Measurements from ENCODE around the gene ATXN7L1.
"Not testable (repeated sequence)": the region's sequence is repeated elsewhere in the genome, so short reads cannot be mapped to it uniquely, and the experiment has no call there.

The ATXN7L1 gene

DNA sequence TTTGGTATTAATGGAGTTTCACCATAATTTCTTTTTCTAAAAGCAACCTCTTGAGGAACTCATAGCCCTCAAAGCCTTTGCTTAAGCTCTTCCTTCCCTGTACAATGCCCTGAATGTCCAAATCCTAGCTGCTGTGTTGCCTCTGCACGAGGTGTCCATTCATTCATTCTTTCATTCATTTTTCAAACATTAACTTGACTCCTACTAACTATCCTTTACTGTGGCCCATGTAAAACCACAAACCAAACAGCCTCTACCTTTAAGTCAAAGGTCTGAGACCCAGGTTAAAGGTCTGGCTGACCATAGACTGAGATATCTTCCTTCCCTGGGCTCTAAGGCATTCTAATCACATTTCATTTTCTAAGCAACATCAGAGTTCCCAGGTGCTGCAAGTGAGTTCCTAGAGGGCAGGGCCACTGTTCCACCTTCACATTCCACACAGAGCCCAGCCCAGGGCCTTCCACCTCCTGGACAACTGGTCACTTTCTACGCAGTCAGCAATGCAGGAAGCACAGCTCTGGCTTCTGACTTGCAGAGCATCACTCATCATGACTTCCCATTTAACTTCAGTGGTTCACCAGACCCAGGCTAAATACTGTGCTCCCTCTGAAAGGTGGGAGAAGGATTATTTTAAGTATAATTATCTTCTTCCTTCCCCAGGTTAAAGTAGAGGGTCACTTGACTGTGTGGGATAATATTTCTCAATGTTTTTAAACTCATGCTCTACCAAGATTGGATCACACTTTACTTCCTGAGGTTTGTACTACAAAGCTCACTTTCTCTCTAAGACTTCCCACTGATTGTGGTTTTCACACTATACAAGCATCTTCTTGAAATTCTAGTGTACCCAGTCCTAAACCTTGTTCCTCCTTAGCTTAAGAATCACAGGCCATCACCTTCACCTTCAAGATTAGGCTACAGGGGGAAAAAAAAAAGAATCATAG lies 19.1 kb downstream of the ATXN7L1 start:
- DNase-seq: peak; percentile 15

- no peak for DNase-seq
These were observed 21.9 kb downstream of the ATXN7L1 start for GRCh38 chr7:105854498-105854897.

GRCh38 chr7:105853931-105854419 lies 22.4 kb downstream of the ATXN7L1 start:
- no peak for DNase-seq

DNA sequence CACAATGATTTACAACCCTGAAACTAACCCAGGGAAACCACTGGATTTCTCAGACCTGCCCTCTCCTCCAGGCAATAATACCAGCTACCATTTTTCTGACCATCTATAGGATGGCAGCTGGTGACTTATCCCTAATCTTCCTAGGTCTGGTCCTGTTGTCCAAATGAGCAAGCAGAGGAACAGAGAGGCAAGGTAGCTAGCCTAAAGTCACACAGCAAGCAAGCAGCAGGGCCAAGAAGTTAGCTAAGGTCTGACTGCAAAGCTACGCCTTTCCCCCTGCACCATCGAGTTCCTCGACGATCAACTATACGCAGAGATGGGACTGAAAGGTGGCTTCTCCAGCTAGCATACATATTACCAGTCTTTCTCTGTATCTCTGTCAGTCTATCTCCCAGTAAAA lies 25.3 kb downstream of the ATXN7L1 start:
- no peak for DNase-seq

DNA sequence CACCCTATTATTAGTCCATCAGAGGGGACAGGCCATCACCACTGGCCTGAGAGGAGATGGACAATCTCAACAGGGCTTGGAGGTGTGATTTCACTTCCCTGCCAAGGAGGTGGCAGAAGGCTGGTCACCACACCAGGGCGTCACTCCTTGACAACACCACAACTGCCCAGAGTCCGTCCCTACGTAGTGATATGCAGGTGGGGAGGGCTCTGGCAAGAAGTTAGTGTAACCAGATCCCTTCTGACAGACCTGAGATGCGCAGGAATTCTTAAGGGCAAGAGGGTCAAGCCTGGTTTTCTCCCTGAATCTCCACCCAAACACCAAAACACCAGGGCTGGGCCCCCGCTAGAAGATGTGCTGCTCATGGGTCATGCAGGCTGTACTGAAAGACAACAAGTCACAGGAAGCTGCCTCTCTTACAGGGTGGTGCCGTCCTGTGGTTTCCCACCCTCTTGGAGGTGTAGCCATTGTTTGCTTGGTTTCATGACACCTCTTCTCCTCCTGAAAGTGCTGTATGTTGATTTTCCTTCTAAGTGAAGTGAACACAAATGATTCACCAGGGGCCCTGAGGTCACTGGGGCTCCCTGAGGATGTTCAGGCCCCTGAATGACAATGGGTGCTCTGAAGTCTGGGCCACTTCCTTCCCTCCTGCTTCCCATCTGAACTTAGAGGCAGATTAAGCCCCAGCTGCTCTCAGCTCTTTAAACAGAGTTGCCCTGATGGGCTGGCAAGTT lies 27.1 kb downstream of the ATXN7L1 start:
- DNase-seq: peak; percentile 88

GRCh38 chr7:105846404-105846803 lies 30.0 kb downstream of the ATXN7L1 start:
- DNase-seq: no peak

DNA sequence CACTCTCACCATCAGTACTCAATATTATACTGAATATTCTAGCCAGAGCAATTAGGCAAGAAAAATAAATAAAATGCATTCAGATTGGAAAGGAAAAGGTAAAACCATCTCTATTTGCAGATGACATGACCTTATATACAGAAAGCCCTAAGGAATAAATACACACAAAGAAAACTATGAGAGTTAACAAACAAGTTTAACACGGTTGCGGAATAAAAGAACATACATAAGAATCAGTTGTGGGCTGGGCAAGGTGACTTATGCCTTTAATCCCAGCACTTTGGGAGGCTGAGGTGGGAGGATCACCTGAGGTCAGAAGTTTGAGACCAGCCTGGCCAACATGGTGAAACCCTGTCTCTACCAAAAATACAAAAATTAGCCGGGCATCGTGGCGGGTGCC lies 31.7 kb downstream of the ATXN7L1 start:
- not testable (repeated sequence) for DNase-seq

GRCh38 chr7:105841866-105842265 lies 34.5 kb downstream of the ATXN7L1 start:
- no peak for DNase-seq

GRCh38 chr7:105840981-105841749 lies 35.2 kb downstream of the ATXN7L1 start:
- no peak for DNase-seq

DNA sequence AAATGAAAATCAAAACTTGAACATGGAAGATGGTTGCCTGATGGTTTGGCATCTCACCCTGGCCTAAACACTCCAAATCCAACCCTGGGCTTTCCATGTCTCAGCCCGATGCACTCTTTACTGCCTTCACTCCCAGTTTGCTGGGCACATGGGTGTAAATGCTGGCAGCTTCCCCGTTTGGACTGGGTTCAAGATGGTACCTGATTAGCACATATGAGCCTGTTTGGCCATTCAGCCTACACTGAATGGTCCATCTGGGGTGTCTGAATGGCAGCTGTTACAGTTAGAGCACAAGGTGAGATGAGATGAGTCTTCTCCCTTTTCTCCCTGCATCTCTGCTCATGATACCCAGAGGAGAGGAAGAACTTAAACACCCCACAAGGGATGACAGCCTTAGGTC lies 37.1 kb downstream of the ATXN7L1 start:
- DNase-seq: no peak

DNA sequence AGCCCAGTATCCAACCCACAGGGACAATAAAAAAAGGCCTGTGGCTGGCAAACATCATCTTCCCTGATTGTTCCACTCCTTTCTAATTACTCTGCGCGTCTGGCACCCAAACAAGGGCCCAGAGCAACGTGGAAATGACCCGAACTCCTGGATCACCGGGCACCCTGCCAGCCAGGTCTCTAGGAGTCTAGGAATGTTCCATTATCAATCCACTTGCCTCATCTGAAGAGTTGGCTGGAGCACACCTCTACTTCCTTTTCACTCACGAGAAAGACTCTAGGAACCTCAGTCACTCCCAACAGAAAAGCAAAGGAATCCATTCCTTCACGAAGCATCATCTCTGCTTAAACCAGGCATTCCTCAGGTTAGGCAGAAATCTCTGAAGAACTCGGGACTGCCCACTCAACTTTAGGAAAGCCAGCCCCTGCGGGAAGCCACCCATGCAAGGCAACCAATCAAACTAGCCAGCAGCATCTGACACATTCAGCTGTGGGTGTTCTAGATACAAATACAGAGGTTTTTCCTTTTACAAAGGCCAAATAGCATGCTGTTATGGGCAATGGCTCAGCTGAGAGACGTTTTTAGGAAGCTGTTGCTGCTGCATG lies 37.7 kb downstream of the ATXN7L1 start:
- no peak for DNase-seq

DNA sequence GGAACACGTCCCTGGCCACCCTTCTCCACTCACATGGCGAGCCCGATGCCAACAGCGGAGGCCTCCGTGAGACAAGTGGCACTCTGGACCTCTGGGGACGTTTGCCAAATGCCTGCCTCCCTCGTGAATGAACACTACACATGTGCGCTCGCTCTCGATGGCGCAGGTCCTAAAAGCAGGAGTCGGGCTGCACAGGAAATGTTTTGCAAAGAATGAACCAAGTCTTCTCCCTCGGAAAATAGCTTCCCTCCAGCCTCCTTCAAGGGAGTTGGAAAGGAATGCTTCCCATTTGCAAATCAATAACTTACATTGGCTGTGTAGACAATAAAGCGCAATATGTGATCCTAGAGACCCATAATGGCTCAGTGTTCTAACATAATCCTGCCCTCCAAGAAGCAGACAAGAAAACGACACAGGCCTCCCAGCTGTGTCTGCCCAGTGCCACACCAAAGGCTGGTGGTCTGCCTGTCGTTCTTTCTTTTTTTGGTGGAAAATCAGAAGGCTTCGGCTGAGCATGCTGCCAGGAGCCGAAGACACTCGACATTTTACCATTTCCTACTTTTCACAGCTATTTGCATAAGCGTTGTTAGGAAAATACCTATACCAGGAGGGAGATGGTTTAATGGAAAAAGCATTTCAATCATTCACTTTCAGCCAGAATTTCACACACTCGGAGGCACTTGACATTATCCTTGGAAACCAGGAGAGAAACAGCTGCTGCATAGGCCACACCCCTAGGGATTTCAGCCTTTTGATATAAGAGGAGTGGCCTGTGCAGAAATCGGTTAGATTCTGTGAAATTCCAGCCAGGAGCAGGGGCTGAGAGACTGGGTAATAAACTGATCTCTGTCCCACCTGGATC lies 38.4 kb downstream of the ATXN7L1 start:
- DNase-seq: no peak

DNA sequence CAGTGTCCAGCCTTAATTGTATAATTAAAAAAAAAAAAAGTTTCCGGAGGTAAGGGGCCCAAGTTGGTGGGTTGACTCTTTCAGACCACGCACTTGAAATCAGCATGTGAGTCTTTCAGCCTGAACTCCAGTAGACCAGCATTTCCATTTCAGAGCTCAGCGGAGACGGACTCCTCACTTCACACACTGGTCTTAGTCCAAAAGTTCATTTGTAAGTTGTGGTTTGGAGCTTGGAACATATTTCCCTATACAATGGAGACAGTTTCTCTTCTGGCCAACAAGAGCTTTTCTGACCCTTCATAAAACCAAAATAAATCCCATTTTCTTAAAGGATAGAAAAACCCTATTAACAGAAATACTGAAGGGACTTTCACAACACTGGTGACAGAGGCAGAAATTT lies 41.0 kb downstream of the ATXN7L1 start:
- DNase-seq: no peak

GRCh38 chr7:105831824-105832535 lies 44.4 kb downstream of the ATXN7L1 start:
- no peak for DNase-seq

DNA sequence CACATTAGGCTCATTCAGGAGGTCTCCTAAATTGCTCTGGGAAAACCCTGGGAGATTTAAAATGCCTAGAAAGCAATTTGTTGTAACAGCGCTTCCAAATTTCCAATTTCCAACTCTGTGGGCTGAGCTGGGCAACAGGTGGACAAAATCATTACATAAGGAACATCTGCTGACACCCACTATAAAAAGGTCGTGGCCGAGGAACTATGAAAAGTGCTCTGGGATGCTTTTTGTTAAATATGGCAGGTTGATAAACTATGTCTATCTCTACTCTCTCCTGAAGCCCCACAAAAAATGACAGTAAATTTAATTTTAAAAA lies 45.1 kb downstream of the ATXN7L1 start:
- DNase-seq: no peak

DNA sequence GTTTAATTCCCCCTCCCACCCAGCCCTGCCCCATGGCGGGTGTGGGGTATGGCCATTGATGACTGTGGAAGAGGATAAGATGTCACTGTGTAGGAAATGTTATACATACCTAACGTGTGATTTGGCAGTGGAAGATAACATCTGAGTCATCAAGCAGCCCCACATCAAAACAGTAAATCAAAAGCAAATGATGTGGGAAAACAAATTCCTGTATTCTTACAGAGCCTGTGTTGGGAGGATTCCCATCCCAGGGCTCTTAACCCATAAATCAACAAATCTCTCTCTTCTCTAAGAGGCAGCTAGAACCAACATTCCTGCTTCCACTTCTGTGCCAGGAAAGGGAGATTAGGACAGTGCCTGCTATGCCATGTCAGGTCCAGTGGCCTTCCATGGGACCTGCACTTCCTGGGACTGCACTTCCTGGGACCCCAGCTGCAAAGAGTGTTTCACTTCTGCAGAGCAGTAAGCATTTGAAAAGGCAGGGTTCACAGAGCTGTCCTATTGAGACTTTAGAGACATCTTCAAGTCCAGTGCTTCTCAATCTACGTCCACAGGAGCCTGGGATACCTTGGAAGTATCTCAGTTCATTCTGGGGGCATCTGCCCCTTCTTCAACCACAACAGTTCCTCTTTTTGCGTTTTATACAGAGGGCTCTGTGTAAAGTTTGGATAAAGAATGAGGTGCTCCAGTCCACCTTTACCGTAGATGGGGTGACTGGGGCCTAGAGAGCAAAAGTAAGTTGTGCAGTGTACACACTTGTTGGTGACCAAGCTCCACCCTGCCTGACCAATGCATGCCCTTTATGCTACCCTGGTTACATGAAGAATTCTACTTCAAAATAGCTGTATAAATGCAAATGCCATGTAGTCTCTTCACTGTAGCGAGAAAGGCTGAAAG lies 45.7 kb downstream of the ATXN7L1 start:
- DNase-seq: no peak

- DNase-seq: no peak
These were observed 46.6 kb downstream of the ATXN7L1 start for GRCh38 chr7:105829681-105830322.

DNA sequence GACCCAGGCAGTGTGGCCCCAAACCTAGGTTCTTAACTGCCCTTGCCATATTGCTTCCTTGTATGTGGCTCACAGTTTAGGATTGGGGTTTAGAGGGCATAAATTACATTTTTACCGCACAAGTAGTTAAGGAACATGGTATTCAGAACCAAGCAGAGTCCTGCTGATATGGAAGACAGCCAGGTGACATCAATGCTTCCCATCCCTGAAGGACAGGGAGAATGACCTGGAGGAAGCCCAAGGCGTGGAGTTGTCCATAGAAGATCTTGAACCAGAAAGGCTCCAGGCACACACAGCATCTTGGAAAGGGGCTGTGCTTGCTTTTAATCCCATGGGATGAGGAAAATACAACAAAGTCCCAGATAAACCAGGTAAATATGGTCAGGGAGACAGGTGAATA lies 48.3 kb downstream of the ATXN7L1 start:
- no peak for DNase-seq

- no peak for DNase-seq
These were observed 49.1 kb downstream of the ATXN7L1 start for GRCh38 chr7:105827151-105827875.
